ENCODE data around the gene CAMSAP2. TPM values are rescaled to one million over a fixed set of nuclear protein-coding genes. Genes with fewer than 3 reads are reported as not detected.

CAMSAP2 gene
- total RNA-seq, 1 donor = 50.3 TPM

DNA sequence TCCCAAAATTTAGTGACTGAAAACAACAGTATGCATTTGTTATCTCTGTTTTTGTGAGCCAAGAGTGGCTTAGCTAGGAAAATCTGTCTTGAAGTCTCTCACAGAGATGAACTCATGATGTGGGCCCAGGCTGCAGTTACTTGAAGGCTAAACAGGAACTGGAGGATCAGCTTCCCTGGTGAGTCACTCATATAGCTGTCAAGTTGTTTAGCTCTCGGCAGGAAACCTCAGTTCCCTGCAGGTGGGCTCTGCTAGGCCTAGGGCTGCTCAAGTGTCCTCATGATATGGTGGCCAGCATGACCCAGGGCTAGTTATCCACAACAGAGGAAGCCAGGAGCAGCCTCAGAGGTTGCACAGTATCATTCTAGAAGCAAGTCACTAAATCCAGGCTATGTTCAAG is 38.8 kb upstream of the CAMSAP2 start:
- H3K4me2 ChIP-seq (ENCODE audit: insufficient read depth, low read length) = no peak overlapping the region
- H3K79me2 ChIP-seq (ENCODE audit: insufficient read depth, low read length) = no peaks in the 10 kb centered on the region
- H3K27ac ChIP-seq (ENCODE audit: low read depth, low read length) = no peak overlapping the region
- no peaks in the 10 kb centered on the region for H3K9me3 ChIP-seq (ENCODE audit: low read depth, low read length)
- TF ChIP-seq, protein P1, sequence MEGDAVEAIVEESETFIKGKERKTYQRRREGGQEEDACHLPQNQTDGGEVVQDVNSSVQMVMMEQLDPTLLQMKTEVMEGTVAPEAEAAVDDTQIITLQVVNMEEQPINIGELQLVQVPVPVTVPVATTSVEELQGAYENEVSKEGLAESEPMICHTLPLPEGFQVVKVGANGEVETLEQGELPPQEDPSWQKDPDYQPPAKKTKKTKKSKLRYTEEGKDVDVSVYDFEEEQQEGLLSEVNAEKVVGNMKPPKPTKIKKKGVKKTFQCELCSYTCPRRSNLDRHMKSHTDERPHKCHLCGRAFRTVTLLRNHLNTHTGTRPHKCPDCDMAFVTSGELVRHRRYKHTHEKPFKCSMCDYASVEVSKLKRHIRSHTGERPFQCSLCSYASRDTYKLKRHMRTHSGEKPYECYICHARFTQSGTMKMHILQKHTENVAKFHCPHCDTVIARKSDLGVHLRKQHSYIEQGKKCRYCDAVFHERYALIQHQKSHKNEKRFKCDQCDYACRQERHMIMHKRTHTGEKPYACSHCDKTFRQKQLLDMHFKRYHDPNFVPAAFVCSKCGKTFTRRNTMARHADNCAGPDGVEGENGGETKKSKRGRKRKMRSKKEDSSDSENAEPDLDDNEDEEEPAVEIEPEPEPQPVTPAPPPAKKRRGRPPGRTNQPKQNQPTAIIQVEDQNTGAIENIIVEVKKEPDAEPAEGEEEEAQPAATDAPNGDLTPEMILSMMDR (IDR thresholded peaks at IDR 0.05; ENCODE audit: extremely low read depth, low read depth, low read length) = no peak
- DNase-seq (ENCODE audit: insufficient read length, low spot score, missing footprints) = peak; percentile 52
- H3K4me1 ChIP-seq (ENCODE audit: insufficient read depth, low read length) = no peaks in the 10 kb centered on the region
- H4K20me1 ChIP-seq (ENCODE audit: insufficient read depth, low read length) = no peaks in the 10 kb centered on the region
- no peaks in the 10 kb centered on the region for H3K36me3 ChIP-seq (ENCODE audit: insufficient read depth, low read length)
- H3K27me3 ChIP-seq (ENCODE audit: insufficient read depth, low read length) = peaks cover 5% of the 10 kb centered on the region
- peak overlapping the region; percentile 14 for H2AFZ ChIP-seq (ENCODE audit: low read length)
- H3K4me3 ChIP-seq (ENCODE audit: insufficient read depth, low read length) = no peak overlapping the region

DNA sequence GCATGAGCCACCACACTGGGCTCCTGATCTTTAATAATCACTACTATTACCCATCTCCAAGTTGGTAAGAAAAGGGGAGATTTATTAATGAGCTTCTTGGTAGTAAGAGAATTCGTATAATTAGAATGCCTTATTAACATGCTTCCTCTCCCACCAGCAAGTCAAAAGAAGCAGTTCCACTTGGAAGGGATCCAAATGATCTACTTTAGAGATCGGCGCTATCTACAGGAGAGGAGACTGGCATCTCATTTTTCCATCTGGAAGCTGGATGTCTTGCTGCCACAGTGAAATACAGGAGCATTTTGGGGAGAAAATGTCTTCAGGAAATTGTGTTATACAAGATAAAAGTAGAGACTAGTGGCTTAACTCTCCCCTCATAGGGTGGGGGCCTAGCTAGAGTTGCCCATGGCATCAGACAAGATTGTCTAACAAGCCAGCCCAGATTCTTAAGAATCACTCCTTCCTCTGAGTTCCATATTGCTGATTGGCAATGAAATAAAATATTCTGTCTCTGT is 33.6 kb upstream of the CAMSAP2 start:
- no peaks in the 10 kb centered on the region for H3K4me1 ChIP-seq (ENCODE audit: insufficient read depth, low read length)
- TF ChIP-seq, protein P1 (IDR thresholded peaks at IDR 0.05; ENCODE audit: extremely low read depth, low read depth, low read length) = no peak
- no peaks in the 10 kb centered on the region for H3K9me3 ChIP-seq (ENCODE audit: low read depth, low read length)
- H3K27ac ChIP-seq (ENCODE audit: low read depth, low read length) = no peak overlapping the region
- H2AFZ ChIP-seq (ENCODE audit: low read length) = no peak overlapping the region
- no peaks in the 10 kb centered on the region for H3K79me2 ChIP-seq (ENCODE audit: insufficient read depth, low read length)
- no peaks in the 10 kb centered on the region for H4K20me1 ChIP-seq (ENCODE audit: insufficient read depth, low read length)
- peaks cover 8% of the 10 kb centered on the region for H3K27me3 ChIP-seq (ENCODE audit: insufficient read depth, low read length)
- no peak overlapping the region for H3K4me3 ChIP-seq (ENCODE audit: insufficient read depth, low read length)
- DNase-seq (ENCODE audit: insufficient read length, low spot score, missing footprints) = no peak
- H3K4me2 ChIP-seq (ENCODE audit: insufficient read depth, low read length) = no peak overlapping the region
- H3K36me3 ChIP-seq (ENCODE audit: insufficient read depth, low read length) = no peaks in the 10 kb centered on the region

DNA sequence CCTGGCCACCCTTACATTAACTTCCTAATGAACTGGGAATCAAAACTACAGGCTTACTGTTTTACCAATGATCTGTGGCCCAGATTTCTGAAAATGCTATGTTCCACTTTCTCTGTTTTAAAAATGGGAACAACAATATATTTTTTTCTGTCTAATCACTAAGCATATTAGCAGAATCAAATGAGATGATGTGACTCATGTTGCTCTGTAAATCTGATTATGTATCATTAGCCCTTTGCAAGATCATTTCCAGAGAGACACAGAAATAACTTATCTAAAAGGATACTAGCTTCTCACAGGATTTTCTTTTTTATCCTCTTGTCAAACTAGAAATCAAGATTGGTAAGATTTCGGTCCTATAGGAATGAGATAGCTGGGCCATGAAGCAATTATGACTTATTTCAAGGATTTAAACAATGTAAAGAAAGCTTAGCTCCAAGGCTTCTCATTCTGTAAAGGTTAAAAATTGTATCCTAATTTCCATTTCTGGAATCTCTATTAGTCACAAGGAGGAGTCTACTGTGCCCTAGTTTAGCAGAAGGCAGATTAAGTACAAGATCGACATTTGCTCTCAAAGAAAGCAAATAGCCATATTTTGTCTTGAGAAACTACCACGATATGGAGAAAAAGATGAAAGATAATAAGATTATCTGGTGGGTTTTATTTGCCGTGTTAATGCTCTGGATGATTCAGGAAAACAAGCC is 32.4 kb upstream of the CAMSAP2 start:
- H3K27ac ChIP-seq (ENCODE audit: low read depth, low read length) = no peak overlapping the region
- H3K4me2 ChIP-seq (ENCODE audit: insufficient read depth, low read length) = no peak overlapping the region
- no peaks in the 10 kb centered on the region for H3K36me3 ChIP-seq (ENCODE audit: insufficient read depth, low read length)
- no peaks in the 10 kb centered on the region for H3K9me3 ChIP-seq (ENCODE audit: low read depth, low read length)
- no peaks in the 10 kb centered on the region for H3K4me1 ChIP-seq (ENCODE audit: insufficient read depth, low read length)
- H4K20me1 ChIP-seq (ENCODE audit: insufficient read depth, low read length) = no peaks in the 10 kb centered on the region
- H2AFZ ChIP-seq (ENCODE audit: low read length) = no peak overlapping the region
- DNase-seq (ENCODE audit: insufficient read length, low spot score, missing footprints) = no peak
- no peaks in the 10 kb centered on the region for H3K79me2 ChIP-seq (ENCODE audit: insufficient read depth, low read length)
- H3K27me3 ChIP-seq (ENCODE audit: insufficient read depth, low read length) = peaks cover 8% of the 10 kb centered on the region
- TF ChIP-seq, protein P1 (IDR thresholded peaks at IDR 0.05; ENCODE audit: extremely low read depth, low read depth, low read length) = no peak
- H3K4me3 ChIP-seq (ENCODE audit: insufficient read depth, low read length) = no peak overlapping the region

DNA sequence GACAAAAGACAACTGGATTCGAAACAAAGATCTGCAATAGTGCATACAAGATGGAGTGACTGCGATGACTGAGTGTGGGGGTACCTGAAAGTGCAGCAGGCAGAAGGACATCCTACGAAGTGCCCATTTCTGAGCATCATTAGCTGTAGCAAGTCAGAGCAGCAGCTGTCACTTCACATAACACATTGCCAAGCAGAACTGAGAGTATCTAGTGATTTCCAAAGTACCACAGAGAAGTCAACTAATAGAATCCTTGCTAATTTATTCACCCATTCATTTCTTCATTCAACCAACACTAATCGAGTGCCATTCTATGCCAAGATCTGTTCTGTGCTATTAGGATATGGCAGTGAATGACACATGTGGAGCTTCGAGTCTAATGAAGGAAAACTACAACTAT is 31.6 kb upstream of the CAMSAP2 start:
- no peaks in the 10 kb centered on the region for H4K20me1 ChIP-seq (ENCODE audit: insufficient read depth, low read length)
- no peak overlapping the region for H3K27ac ChIP-seq (ENCODE audit: low read depth, low read length)
- no peaks in the 10 kb centered on the region for H3K36me3 ChIP-seq (ENCODE audit: insufficient read depth, low read length)
- DNase-seq (ENCODE audit: insufficient read length, low spot score, missing footprints) = no peak
- TF ChIP-seq, protein P1 (IDR thresholded peaks at IDR 0.05; ENCODE audit: extremely low read depth, low read depth, low read length) = no peak
- no peak overlapping the region for H3K4me3 ChIP-seq (ENCODE audit: insufficient read depth, low read length)
- peaks cover 6% of the 10 kb centered on the region for H3K27me3 ChIP-seq (ENCODE audit: insufficient read depth, low read length)
- no peaks in the 10 kb centered on the region for H3K4me1 ChIP-seq (ENCODE audit: insufficient read depth, low read length)
- H3K9me3 ChIP-seq (ENCODE audit: low read depth, low read length) = no peaks in the 10 kb centered on the region
- H3K79me2 ChIP-seq (ENCODE audit: insufficient read depth, low read length) = no peaks in the 10 kb centered on the region
- H3K4me2 ChIP-seq (ENCODE audit: insufficient read depth, low read length) = no peak overlapping the region
- no peak overlapping the region for H2AFZ ChIP-seq (ENCODE audit: low read length)

Measured in osteoblast (primary cell).